Erythroblast (primary cell): ENCODE results near the gene PNMA6E.

Experiments used
- GATA1 ChIP-seq: IDR thresholded peaks from 2 replicates; pipeline ENCODE4 v1.6.1; 2011; ENCODE audit warnings: low read depth, mild to moderate bottlenecking, control low read depth, low read length, moderate library complexity
- POLR2A ChIP-seq: IDR thresholded peaks from 2 replicates; pipeline ENCODE4 v1.6.1; 2011; ENCODE audit warnings: mild to moderate bottlenecking, low read length

- TF ChIP-seq POLR2A (no peak), GATA1 (no peak)
These were observed 6.6 kb upstream of the PNMA6E start for GRCh38 chrX:153407736-153408135.
